HT1080 (cell line): Measurements from ENCODE around the gene C22orf15. TPM values are rescaled to one million over a fixed set of nuclear protein-coding genes. Genes with fewer than 3 reads are reported as not detected.
"Not testable (repeated sequence)": the region's sequence is repeated elsewhere in the genome, so short reads cannot be mapped to it uniquely, and the experiment has no call there.

Experiments
- DNase-seq: peaks from one replicate; pipeline ENCODE4 v3.0.0-alpha.2; 2015; ENCODE audit warnings: low read depth
- polyA plus RNA-seq, 2 experiments: library from polyadenylated mRNA; depleted of rRNA; stranded (reverse); fragments of >200 nt; gene quantifications; 2 replicates each; pipeline ENCODE4 v1.2.3, GENCODE V29; 2015
- total RNA-seq: library from RNA; depleted of rRNA; stranded (reverse); fragments of >200 nt; shearing (Covaris generic); gene quantifications from 2 replicates; pipeline ENCODE4 v1.2.3, GENCODE V29; 2014; rRNA removed

Gene C22orf15, protein sequence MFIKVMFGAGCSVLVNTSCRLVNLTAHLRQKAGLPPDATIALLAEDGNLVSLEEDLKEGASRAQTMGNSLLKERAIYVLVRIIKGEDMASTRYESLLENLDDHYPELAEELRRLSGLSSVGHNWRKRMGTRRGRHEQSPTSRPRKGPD
- 1.1 TPM in 1 of 2 replicates, not detected in the other for total RNA-seq
- polyA plus RNA-seq (2015; cell fraction: cytosol; rRNA removed) = 0.34 TPM in 1 of 2 replicates, not detected in the other
- polyA plus RNA-seq (2015; cell fraction: nucleus; rRNA removed) = 0.67 and 3.7 TPM in 2 replicates

- peak; percentile 30 for DNase-seq
These were observed at the start of gene C22orf15 for GRCh38 chr22:23762842-23763578. C22orf15 (plus strand) TSS chr22:23762990; CDS start chr22:23763307, 317 bp downstream.

- no peak for DNase-seq
These were observed 48.8 kb upstream of the C22orf15 start for GRCh38 chr22:23713696-23714595.

DNA sequence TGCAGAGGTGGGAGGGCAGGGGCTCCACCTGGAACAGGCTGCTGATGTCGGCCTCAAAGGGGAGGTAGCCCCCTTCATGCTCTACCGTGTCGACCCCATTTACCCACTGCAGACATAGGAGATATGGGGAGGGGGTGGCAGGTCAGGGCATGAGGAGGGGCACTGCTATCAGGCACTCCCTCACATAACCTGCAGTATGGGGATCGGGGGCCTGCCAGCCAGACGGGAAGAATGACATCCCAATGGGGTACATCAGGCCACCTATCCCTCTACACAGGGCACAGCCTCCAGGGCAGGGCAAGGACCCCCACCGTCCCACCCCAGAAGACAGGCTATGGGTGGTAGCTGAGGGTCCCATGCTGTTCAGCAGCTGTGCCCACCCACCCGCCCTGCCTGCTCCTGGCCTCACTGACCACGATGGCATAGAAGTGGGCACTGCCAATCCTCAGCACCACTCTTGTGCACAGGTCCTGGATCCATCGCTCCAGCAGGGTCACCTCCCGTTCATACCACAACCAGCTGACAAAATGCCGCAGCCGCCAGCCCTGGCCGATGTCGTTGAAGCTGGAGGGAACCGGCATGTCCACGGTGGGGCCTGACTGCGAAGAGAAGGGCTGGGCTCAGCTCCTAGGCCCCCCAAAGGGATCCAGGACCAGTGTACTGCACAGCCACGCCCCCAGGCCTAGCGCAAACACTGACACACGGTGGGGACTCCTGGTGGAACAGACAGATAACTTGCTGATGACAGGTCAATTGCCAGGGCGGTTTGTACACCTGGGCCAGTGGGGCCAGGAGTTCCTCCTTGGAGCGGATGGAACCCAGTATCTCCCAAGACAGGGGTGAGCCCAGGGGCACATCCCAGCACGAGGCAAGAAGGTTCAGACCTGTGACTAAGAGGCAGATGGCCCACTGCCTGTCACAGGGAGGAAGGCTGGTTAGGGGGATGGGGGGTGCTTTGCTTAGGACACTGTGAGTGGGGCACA, 47.9 kb upstream of the C22orf15 start:
- no peak for DNase-seq

DNA sequence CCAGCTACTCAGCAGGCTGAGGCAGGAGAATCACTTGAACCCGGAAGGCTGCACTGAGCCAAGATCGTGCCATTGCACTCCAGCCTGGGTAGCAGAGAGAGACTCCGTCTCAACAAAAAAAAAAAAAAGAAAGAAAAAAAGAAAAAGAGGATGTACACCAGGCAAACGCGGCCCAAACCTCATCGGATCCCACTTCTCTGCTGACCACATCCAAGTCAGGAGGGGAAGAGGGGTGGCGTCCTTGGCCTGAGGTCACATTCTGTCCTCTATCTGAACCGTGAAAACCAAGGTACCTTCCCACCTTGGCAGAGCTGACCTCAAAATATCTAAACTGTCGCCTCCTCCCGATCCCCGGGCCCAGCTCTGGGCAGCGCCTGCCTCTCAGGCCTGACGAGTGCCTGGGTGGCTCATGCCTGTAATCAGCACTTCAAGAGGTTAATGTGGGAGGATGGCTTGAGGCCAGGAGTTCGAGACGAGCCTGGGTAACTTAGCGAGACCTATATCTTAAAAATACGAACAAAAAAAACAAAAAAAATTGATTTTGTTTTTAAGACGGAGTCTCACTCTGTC, 46.9 kb upstream of the C22orf15 start:
- DNase-seq = no peak

GRCh38 chr22:23716811-23717801, 45.7 kb upstream of the C22orf15 start:
- DNase-seq = peak; percentile 68

DNA sequence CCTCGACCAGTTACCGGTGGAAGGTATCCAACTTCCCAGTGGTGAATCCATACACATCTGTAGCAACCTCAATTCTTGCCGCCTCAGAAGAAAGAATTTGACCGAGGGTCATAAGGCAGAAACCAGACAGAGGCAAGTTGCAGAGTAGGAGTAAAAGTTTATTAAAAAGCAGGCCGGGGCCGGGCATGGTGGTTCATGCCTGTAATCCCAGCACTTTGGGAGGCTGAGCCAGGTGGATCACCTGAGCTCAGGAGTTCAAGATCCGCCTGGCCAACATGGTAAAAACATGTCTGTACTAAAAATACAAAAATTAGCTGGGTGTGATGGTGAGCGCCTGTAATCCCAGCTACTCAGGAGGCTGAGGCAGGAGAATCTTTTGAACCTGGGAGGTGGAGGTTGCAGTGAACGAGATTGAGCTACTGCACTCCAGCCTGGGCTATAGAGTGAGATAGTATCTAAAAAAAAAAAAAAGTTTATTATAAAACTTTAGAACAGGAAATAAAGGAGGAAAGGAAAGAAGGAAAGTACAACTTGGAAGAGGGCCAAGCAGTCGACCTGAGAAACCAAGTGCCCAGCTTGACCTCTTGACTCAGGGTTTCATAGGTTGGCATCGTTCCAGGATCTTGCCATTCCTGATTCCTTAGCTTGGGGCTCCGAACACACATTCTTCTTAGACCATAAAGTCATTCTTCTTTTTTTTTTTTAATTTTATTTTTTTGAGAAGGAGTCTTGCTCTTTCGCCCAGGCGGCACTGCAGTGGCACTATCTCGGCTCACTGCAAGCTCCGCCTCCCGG, 44.2 kb upstream of the C22orf15 start:
- no peak for DNase-seq

DNA sequence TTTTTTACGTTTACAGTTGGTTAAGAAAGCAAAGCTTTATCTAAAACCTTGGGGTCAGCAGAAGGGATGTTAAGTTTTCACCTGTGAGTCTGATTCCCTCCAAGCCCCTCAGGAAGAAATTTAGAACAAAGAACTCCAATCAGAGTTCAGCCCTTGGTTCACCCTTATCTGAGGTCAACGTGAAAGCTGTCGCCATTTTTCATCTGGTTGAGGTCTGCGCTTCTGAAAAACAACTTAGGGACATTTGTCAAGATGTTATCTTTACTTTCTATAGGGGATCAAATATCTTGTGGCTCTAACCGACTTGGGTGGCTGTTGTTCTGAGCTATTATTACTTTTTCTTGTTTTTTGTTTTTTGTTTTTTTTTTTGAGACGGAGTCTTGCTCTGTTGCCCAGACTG, 41.9 kb upstream of the C22orf15 start:
- no peak for DNase-seq

DNA sequence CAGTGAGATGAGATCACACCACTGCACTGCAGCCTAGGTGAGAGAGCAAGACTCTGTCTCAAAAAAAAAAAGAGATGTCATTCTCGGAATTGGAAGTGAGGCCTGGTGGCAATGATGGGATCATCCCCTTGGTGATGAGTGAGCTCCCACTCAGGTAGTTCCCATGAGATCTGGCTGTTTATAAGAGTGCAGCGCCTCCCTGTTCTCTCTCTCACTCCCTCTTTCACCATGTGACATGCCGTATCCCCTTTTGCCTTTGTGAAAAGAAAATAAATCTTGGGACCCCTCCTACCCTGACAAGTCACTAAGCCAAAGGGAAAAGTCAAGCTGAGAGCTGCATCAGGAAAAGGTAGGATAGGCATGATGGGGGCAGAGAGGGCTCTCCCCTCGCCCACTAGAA, 40.6 kb upstream of the C22orf15 start:
- DNase-seq = no peak

- DNase-seq = no peak
These were observed 40.1 kb upstream of the C22orf15 start for GRCh38 chr22:23722724-23723123.

GRCh38 chr22:23728108-23728507, 34.7 kb upstream of the C22orf15 start:
- not testable (repeated sequence) for DNase-seq

DNA sequence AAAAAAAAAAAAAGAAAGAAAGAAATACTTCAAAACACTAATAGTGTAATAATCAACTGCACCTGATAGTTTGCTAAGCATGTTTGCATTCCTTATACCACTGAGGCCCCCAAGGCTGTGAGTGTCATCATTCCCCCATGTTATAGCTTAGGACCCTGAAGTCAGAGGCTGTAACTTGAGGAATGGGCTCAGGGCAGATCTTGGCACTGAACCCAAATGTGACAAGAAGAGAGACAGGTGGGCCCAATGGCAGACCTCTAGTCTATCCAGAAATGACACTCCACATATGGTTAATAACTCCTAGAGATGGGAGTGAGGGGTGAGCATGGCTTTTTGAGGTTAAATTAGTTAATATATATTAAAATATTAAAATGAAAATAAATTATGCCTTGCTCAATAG, 25.1 kb upstream of the C22orf15 start:
- no peak for DNase-seq

DNA sequence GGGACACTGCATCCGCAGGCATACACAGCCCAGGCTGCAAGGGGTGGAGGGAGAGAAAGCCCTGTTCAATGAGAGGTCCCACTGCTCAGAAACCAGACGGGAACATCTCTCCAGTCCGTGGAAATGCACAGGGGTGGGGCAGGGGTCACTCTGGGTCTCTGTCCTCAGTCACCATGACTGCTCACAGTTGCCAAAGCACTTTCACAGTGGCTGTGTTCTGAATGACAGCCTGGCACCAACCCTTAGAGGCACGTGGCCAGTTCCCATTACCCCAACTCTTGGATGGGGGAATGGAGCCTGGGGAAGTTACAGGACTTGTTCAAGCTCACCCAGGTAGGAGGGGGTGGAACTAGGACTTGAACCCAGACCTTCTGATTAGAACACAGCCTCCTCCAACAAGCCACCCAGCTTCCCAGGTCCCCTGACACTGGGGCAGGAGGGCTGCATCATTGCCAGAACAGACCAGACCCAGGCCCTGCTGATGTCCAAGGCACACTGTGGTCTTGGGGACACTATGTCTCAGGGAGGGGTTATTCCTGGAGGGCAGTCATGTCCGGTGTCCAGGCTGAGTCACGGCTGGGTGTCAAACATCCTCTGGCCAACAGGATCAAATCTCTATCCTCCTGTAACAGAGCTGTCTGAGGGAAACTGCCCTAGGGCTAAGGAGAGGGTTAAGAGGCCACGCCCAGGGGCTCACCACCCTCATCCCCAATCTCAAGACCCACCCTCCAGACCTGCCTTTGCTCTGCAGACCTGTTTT, 20.1 kb upstream of the C22orf15 start:
- no peak for DNase-seq

GRCh38 chr22:23743303-23743705, 19.5 kb upstream of the C22orf15 start:
- no peak for DNase-seq

- no peak for DNase-seq
These were observed 18.8 kb upstream of the C22orf15 start for GRCh38 chr22:23744001-23744400.

GRCh38 chr22:23744485-23744884, 18.3 kb upstream of the C22orf15 start:
- no peak for DNase-seq

DNA sequence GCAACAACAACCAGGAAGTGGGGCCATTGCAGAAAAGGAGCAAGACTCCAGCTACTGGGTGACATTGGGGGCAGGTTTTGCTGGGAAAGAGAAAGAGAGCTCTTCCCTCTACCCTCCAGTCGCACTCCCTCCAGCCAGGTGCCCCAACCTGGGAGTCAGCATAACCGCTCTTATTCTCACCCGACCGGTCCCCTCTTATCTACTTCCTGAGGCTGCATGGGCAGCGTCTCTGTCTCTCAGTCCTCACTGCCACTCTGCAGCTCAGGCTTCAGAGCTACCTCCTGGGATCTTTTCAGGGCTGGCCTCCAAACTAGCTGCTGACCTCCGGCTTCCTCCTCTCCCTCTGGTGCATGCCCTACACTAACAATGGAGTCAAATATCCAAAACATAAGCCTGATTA, 17.0 kb upstream of the C22orf15 start:
- DNase-seq = no peak

DNA sequence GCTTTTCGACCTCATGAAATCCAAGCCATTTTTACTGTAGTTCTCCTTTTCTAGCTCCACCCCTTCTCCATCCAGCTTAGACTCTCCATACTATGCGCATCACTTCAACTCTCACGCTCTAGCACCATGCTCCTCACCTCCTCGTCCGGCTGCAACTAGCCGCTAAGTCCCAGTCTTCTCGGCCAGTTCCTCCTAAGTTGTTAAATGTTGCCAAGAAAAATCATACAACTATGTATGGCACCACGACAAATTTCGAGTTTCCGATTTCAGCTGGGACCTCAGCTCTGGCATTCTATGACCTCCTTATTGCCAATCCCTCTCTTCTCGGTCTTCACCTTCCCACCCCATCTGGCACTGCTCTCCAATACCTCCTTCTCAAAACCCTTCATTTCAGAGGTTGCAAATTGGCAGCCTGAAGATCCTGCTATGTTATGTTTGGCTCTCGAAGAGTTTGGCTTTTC, 12.9 kb upstream of the C22orf15 start:
- DNase-seq = no peak
